GM19467 (cell line): ENCODE results near the gene ABCB8.
"Not testable (repeated sequence)": the region's sequence is repeated elsewhere in the genome, so short reads cannot be mapped to it uniquely, and the experiment has no call there.

Experiments
- ATAC-seq: cut with Tn5 transposase; IDR thresholded peaks from one replicate; pipeline ENCODE4 v1.9.1; 2021; ENCODE audit warnings: mild to moderate bottlenecking, moderate library complexity; ENCODE audit not compliant: unreplicated experiment

ABCB8 gene

GRCh38 chr7:151013733-151014497, 14.3 kb upstream of the ABCB8 start:
- ATAC-seq = no peak

GRCh38 chr7:151014950-151015349, 13.3 kb upstream of the ABCB8 start:
- no peak for ATAC-seq

GRCh38 chr7:151015967-151016366, 12.3 kb upstream of the ABCB8 start:
- no peak for ATAC-seq

- no peak for ATAC-seq
Measured at GRCh38 chr7:151016505-151016904, 11.7 kb upstream of the ABCB8 start.

GRCh38 chr7:151016942-151017341, 11.3 kb upstream of the ABCB8 start:
- no peak for ATAC-seq

GRCh38 chr7:151017370-151017952, 10.8 kb upstream of the ABCB8 start:
- no peak for ATAC-seq

GRCh38 chr7:151017953-151018420, 10.3 kb upstream of the ABCB8 start:
- ATAC-seq = no peak

GRCh38 chr7:151018421-151019129, 9.7 kb upstream of the ABCB8 start:
- ATAC-seq = no peak

- ATAC-seq = no peak
Measured at GRCh38 chr7:151019130-151019447, 9.2 kb upstream of the ABCB8 start.

GRCh38 chr7:151020231-151020630, 8.0 kb upstream of the ABCB8 start:
- no peak for ATAC-seq

GRCh38 chr7:151023232-151023631, 5.0 kb upstream of the ABCB8 start:
- no peak for ATAC-seq

GRCh38 chr7:151024435-151025056, 3.7 kb upstream of the ABCB8 start, which contains the start of gene ATG9B:
ATG9B (minus strand) TSS chr7:151024494; CDS start chr7:151024423, 71 bp downstream.
- ATAC-seq = no peak

- no peak for ATAC-seq
Measured at GRCh38 chr7:151025924-151026671, 2.2 kb upstream of the ABCB8 start.

GRCh38 chr7:151026771-151027727, 1.2 kb upstream of the ABCB8 start:
- not testable (repeated sequence) for ATAC-seq

- peak; percentile 1 for ATAC-seq
Measured at GRCh38 chr7:151027728-151028130, 521 bp upstream of the ABCB8 start.

GRCh38 chr7:151028948-151029501, 775 bp downstream of the ABCB8 start:
- no peak for ATAC-seq

GRCh38 chr7:151031011-151031410, 2.8 kb downstream of the ABCB8 start:
- no peak for ATAC-seq

GRCh38 chr7:151032936-151033863, 5.0 kb downstream of the ABCB8 start:
- no peak for ATAC-seq
